Adipocyte (in vitro differentiated cells): ENCODE measurements around the gene FCRL6.

Source experiments
- DNase-seq: peaks from one replicate; pipeline ENCODE4 v3.0.0-alpha.2; 2015; ENCODE audit warnings: low read depth
- H3K27me3 ChIP-seq: replicated peaks from 2 replicates; pipeline ENCODE4 v1.7.0; 2013; ENCODE audit warnings: mild to moderate bottlenecking, low read length, moderate library complexity; ENCODE audit not compliant: control insufficient read depth, insufficient read depth
- H3K36me3 ChIP-seq: 2 replicates; pipeline ENCODE4 v1.7.0; 2013; ENCODE audit warnings: low read length, mild to moderate bottlenecking, moderate library complexity; ENCODE audit not compliant: control insufficient read depth, insufficient read depth, severe bottlenecking
- H3K4me1 ChIP-seq: 2 replicates; pipeline ENCODE4 v1.7.0; 2013; ENCODE audit warnings: mild to moderate bottlenecking, low read length, moderate library complexity; ENCODE audit not compliant: control insufficient read depth, insufficient read depth
- H3K4me3 ChIP-seq: 2 replicates; pipeline ENCODE4 v1.7.0; 2013; ENCODE audit warnings: mild to moderate bottlenecking, low read length, moderate library complexity
- H3K9ac ChIP-seq: 2 replicates; pipeline ENCODE4 v1.7.0; 2013; ENCODE audit warnings: mild to moderate bottlenecking, low read length, moderate library complexity
- H3K9me3 ChIP-seq: 2 replicates; pipeline ENCODE4 v1.7.0; 2013; ENCODE audit warnings: mild to moderate bottlenecking, low read length, moderate library complexity; ENCODE audit not compliant: control insufficient read depth

The FCRL6 gene

DNA sequence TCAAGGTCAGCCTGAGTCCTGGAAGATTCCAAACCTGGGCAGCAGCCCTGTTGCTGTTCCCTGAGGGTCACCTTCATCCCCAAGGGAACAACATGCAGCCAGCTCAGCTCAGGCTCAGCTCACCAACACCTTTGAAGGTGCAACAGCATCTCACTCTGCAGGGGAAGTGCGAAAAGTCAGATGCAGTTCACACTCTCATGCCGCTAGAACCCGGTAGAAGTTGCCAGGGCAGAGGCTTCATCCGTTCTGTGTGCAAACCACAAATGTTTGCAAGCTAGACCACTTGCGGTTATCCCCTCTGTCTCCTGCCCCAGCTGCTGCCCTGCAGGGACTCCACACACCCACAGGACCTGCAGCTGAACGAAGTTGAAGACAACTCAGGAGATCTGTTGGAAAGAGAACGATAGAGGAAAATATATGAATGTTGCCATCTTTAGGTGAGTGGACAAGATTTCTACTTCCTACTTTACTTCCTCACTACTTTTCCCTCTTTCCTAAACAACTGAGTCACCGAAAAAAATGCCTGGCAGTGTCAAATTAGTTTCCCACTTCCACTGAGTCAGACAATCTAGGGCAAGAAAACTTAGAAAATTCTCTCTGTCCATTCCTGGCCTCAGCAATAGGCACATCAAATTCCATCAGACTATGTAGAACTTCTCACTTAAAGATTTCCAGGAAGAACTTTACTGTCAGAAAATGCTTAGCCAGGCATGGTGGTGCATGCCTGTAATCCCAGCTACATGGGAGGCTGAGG, 1.8 kb upstream of the FCRL6 start:
- Histone ChIP-seq H3K9ac (no peak overlapping the region), H3K27me3 (peaks cover 13% of the 10 kb centered on the region), H3K9me3 (no peaks in the 10 kb centered on the region), H3K36me3 (no peaks in the 10 kb centered on the region), H3K4me1 (peaks cover 20% of the 10 kb centered on the region), H3K4me3 (no peak overlapping the region)
- no peak for DNase-seq

DNA sequence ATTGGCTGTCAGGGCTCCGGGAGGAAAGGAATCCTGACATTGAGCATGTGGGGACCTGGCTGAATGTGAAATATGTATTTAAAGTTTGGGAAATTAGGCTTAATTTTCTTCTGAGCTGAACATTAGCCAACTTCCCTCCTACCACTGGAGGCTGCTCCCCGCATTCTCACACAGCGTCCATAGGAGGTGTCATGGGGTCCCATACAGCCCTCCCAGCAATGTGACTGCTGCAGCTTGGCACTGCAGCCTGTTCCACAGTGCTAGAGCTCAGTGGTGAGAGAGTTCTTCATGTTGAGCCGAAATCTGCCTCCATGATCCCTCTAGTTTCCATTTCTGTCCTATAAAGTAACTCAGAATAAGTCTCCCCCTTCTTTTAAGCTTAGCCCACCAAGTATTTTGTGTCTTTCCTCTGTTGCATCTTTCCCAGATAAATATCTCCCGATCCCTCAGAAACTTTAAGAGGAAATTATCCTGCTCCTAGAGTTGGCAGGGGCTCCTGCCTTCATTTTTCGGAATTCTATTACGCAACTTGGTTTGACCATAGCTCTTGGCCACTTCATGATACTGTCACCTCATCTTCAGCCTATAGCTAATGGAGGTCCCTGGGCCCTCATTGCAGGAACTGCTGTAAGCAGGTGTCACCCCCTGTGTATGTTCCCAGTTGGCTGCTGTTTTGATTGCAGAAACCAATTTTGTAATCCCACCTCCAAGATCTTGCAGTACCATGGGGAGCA, 2.0 kb downstream of the FCRL6 start:
- no peak overlapping the region for H3K9ac ChIP-seq

DNA sequence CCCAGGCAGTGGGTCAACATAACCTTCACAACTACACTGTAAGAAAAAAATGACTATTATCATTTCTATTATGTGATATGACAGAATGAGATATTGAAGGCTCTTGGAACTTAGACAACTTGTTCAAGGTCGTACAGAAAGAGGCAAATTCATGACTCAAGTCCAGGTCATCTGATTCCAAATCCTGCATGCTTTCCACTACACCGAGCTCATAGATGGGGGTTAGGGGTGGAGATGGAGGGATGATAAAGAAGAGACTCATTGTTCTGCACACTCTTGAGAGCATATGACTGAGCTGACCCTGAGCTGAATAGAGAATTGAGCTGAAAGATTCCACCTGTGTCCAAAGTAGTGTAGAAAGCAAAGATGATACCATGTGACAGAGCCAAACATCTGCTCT, 2.8 kb downstream of the FCRL6 start:
- no peaks in the 10 kb centered on the region for H3K9me3 ChIP-seq
- peaks cover 7% of the 10 kb centered on the region for H3K27me3 ChIP-seq
- DNase-seq: no peak
- peaks cover 9% of the 10 kb centered on the region for H3K4me1 ChIP-seq
- H3K9ac ChIP-seq: no peak overlapping the region
- H3K4me3 ChIP-seq: no peak overlapping the region
- H3K36me3 ChIP-seq: no peaks in the 10 kb centered on the region

More for the DNA sequence above, 2.0 kb downstream of the FCRL6 start:
- Histone ChIP-seq H3K9me3 (no peaks in the 10 kb centered on the region), H3K36me3 (no peaks in the 10 kb centered on the region), H3K27me3 (peaks cover 3% of the 10 kb centered on the region), H3K4me1 (peaks cover 17% of the 10 kb centered on the region), H3K4me3 (no peak overlapping the region)
- DNase-seq: no peak

DNA sequence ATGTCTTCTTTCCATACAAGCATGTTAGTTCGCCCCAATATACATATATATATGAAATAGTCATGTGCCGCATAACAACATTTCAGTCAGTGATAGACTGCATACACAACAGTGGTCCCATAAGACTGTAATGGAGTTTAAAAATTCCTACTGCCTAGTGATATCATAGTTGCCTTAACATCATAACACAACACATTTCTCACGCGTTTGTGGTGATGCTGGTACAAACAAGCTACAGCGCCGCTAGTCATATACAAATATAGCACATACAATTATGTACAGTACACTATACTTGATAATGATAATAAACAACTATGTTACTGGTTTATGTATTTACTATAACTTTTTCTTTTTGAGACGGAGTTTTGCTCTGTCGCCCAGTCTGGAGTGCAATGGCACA, 13.8 kb downstream of the FCRL6 start:
- no peak overlapping the region for H3K4me3 ChIP-seq
- H3K4me1 ChIP-seq: no peaks in the 10 kb centered on the region
- H3K36me3 ChIP-seq: no peaks in the 10 kb centered on the region
- H3K9me3 ChIP-seq: no peaks in the 10 kb centered on the region
- H3K9ac ChIP-seq: no peak overlapping the region
- H3K27me3 ChIP-seq: peaks cover 9% of the 10 kb centered on the region
- DNase-seq: no peak

DNA sequence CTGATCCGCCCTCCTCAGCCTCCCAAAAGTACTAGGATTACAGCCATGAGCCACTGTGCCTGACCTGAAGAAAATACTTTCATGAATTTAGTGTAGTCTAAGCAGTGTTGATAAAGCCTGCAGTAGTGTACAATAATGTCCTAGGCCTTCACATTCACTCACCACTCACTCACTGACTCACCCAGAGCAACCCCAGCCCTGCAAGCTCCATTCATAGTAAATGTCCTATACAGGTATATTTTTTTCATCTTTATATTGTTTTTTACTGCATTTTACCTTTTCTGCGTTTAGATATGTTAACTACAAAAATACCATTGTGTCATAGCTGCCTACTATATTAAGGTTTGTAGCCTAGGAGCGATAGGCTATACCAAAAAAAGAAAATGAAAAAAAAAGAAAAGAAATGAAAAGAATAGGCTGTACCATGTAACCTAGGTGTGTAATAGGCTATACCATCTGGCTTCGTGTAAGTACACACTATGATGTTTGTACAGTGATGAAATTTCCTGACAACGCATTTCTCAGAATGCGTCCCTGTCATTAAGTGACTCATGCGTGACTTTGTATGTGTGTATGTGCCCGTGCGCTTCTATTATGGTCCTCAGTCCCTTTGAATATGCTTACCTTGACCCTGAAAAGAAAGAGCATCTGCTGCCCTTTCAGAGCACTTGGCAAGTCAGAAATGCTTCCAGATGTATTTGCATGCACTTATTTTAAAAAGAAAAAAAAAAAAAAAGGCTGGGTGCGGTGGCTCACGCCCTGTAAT, 15.3 kb downstream of the FCRL6 start:
- H3K36me3 ChIP-seq: no peaks in the 10 kb centered on the region
- no peaks in the 10 kb centered on the region for H3K9me3 ChIP-seq
- H3K27me3 ChIP-seq: peaks cover 15% of the 10 kb centered on the region
- H3K4me3 ChIP-seq: no peak overlapping the region
- peak; percentile 36 for DNase-seq
- H3K4me1 ChIP-seq: no peaks in the 10 kb centered on the region
- H3K9ac ChIP-seq: no peak overlapping the region

DNA sequence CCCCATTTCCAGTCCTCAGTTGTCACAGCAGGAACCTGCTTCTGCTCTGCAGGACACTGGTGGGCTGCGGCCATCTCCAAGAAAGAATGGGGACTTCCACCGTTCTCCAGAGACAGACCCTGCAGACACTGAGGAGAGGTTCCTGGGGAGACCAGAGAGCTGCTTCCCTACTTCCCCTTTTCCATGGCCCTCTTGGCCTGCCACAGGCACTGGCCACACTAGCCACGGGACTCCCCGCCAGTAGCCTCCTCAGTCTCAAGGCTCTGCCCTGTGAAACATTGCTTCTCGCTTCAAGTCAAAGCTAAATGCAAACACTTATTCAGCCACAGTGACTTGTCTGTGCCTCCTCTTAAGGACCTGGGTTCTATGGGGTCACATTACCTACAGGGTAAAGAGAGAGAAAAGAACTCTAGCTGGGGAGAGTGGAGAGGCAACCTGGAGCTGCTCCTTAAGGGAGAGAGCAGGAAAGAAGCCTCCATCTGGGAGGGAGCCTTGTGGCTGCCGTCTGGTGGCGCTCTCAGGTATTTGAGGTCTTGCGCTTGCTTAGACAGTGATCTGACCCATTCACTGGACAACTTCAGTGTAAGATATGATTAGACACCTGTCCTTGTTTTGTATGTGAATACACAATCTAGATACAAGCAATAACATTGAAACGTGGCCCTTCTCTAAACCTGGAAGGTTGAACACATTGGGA, 19.2 kb downstream of the FCRL6 start:
- Histone ChIP-seq H3K36me3 (no peaks in the 10 kb centered on the region), H3K9me3 (no peaks in the 10 kb centered on the region), H3K4me1 (no peaks in the 10 kb centered on the region), H3K27me3 (peaks cover 24% of the 10 kb centered on the region), H3K9ac (no peak overlapping the region), H3K4me3 (no peak overlapping the region)
- no peak for DNase-seq

DNA sequence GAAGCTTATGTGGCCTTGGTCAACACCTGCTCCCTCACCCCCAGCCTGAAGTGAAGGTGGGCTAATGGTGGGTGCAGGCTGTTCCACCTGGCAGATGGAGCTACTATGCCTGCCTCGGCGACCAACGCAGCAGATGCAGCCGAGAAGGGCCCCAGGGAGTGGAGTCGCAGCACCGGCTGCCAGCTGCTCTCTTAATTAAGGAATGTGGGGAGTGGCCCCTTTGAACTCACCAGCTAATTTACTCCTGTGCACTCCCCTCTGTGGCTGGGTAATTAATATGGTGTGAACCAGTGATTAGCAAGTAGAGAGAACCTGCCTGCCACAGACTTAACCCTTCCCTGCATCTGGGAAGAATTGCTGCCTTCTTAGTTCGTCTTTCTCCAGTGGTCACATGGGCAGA, 21.2 kb downstream of the FCRL6 start:
- Histone ChIP-seq H3K9me3 (no peaks in the 10 kb centered on the region), H3K27me3 (peaks cover 24% of the 10 kb centered on the region), H3K4me3 (no peak overlapping the region), H3K4me1 (no peaks in the 10 kb centered on the region), H3K36me3 (no peaks in the 10 kb centered on the region), H3K9ac (no peak overlapping the region)
- no peak for DNase-seq

DNA sequence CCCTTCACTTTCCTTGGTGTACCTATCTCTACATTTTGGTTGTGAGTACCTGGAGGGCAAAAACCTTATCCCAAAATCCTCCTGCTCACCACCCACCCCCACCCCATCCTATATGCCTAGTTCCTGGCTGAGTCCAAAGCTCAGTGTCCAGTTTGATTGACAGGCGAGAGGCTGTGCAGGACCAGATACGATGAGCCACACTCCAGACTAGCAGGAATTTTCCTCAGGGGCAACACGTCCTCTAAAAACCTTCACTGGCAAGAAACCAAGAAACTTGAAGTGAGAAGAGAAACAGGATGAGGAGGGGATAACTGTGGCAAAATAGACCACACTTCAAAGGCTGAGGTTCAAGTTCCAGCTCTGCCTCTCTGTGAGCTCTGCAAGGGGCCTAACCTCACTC, 23.4 kb downstream of the FCRL6 start:
- Histone ChIP-seq H3K36me3 (no peaks in the 10 kb centered on the region), H3K9me3 (no peaks in the 10 kb centered on the region), H3K27me3 (peaks cover 24% of the 10 kb centered on the region), H3K4me1 (peaks cover 11% of the 10 kb centered on the region), H3K9ac (no peak overlapping the region), H3K4me3 (no peak overlapping the region)
- no peak for DNase-seq

DNA sequence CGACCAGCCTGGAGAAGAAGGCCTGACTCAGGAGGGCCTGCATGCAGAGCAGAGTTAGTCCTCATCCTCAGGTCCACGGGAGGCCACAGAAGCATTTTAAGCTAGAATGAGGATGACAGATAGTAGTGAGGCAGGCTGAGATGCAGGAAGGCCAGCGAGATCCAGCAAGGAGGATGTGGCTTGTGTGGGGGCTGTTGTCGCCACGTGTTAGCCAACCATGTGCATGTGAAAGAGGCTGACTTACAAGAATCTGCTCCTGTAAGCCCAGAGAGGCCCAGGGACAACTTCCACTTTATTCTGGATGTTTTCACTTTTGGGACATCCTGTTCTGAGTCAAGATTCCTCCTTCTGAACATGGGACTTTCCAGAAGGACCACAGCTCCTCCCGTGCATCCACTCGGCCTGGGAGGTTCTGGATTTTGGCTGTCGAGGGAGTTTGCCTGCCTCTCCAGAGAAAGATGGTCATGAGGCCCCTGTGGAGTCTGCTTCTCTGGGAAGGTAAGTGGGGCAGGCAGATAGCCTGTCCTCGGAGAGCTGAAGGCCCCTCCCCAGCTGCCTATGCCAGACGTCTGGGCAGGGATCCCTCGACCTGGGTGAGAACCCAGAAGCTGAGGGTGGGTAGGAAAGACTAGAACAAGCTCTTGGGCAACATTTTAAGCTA, 24.4 kb downstream of the FCRL6 start, which contains the start of gene SLAMF8:
Gene SLAMF8 (plus strand): TSS at position 433 of the 661 bp plus-strand sequence. CDS start 26 bp downstream, at position 459.
- peaks cover 15% of the 10 kb centered on the region for H3K4me1 ChIP-seq
- no peak within 1 kb of the TSS for H3K4me3 ChIP-seq
- DNase-seq: no peak
- H3K27me3 ChIP-seq: peaks cover 17% of the 10 kb centered on the region
- H3K36me3 ChIP-seq: no peaks in the 10 kb centered on the region
- H3K9ac ChIP-seq: no peak within 1 kb of the TSS
- no peaks in the 10 kb centered on the region for H3K9me3 ChIP-seq

DNA sequence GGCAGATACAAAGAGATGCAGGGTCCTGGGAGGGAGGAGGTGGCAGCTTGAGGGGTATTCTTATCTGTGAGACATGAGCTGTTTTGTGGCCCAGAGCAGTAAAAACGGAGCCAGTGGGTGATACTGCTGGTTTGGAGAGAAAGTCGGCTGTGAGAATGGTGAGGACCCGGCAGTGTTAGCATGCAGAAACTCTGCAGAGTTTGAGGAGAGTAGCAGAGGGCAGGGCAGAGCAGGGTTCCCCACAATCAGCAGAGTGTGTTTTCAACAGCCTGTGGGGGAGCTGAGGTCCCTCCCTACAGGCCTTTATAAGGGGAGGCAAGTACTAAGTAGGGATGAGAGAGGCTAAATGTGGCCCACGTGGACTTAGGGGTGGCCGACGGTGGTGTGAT, 24.9 kb downstream of the FCRL6 start:
- no peak overlapping the region for H3K9ac ChIP-seq
- no peak for DNase-seq
- peaks cover 13% of the 10 kb centered on the region for H3K27me3 ChIP-seq
- no peak overlapping the region for H3K4me3 ChIP-seq
- H3K4me1 ChIP-seq: peaks cover 15% of the 10 kb centered on the region
- no peaks in the 10 kb centered on the region for H3K9me3 ChIP-seq
- no peaks in the 10 kb centered on the region for H3K36me3 ChIP-seq
